GM12892 (cell line): ENCODE results near the gene IL1B.

ENCODE experiments used
- POLR2A ChIP-seq: IDR thresholded peaks from 2 replicates; pipeline ENCODE4 v1.6.1; 2011; ENCODE audit warnings: low read depth, low read length, control low read depth
- POLR2AphosphoS5 ChIP-seq: IDR thresholded peaks from 2 replicates; pipeline ENCODE4 v1.6.1; 2011; ENCODE audit warnings: low read depth, low read length, control low read depth

- TF ChIP-seq POLR2AphosphoS5 (no peak), POLR2A (no peak)
Observed at GRCh38 chr2:112796486-112796885, 40.1 kb downstream of the IL1B start.
